HCT116 (cell line): ENCODE data around the gene EDEM3. TPM values are rescaled to one million over a fixed set of nuclear protein-coding genes. Genes with fewer than 3 reads are reported as not detected.

Experiments
- ATAC-seq: fragments of 200-7000 bp; cut with Tn5 transposase; 2 replicates; pipeline ENCODE4 v1.9.1; 2020; ENCODE audit warnings: mild to moderate bottlenecking, moderate library complexity
- BruUV-seq: library from RNA; stranded (reverse); fragments of 400-500 nt; replicated peaks from 2 replicates; lab custom pipeline; 2021; lab: Mats Ljungman, UMichigan
- CTCF ChIA-PET: fragments of 300-600 bp; sonication (Branson Sonifier 250); formaldehyde crosslinking; loops from one replicate; lab custom pipeline; 2021; ENCODE audit warnings: antibody characterized with exemption; lab: Charles Lee
- POLR2A ChIA-PET: fragments of 300-600, 350-600 bp; sonication (Branson Sonifier 250); formaldehyde crosslinking; loops from one replicate; lab custom pipeline; 2021; ENCODE audit warnings: antibody characterized with exemption; lab: Charles Lee
- RAD21 ChIA-PET, 2 experiments: fragments of 300-600 bp; sonication (Branson Sonifier 250); formaldehyde crosslinking; loops; one replicate each; lab custom pipeline; 2023; ENCODE audit warnings: low total read pairs in 2 of 2; ENCODE audit not compliant: uncharacterized antibody in 2 of 2, unreplicated experiment in 2 of 2, low non-redundant PET in 1 of 2; lab: Charles Lee
- DNase-seq: peaks from one replicate; pipeline ENCODE4 v3.0.0-alpha.2; 2010; ENCODE audit warnings: low read depth, low spot score
- H2AFZ ChIP-seq: fragments of 200-600 bp; shearing (Covaris generic), sonication (generic); 2 replicates; pipeline ENCODE4 v1.6.1; 2017; ENCODE audit warnings: low read depth, mixed run types, mixed read lengths, antibody characterized with exemption, low read length; ENCODE audit not compliant: poor library complexity, severe bottlenecking
- H3K27ac ChIP-seq: 2 replicates; pipeline ENCODE4 v1.5.1; 2012; ENCODE audit warnings: low read depth, low read length
- H3K27me3 ChIP-seq: fragments of 200-600 bp; sonication (generic); 2 replicates; pipeline ENCODE4 v1.6.1; 2016; ENCODE audit warnings: mixed run types, low read length, mixed read lengths; ENCODE audit not compliant: insufficient read depth
- H3K36me3 ChIP-seq, 2 experiments: fragments of 200-500 bp in 1 of 2; fragments of 200-600 bp in 1 of 2; sonication (Bioruptor generic) in 1 of 2; sonication (generic) in 1 of 2; 2 replicates each; pipeline versions ENCODE4 v1.5.1 to v1.6.1; 2014 to 2016; ENCODE audit warnings: low read length in 2 of 2, inconsistent platforms in 1 of 2, mixed read lengths in 1 of 2, mixed run types in 1 of 2; ENCODE audit not compliant: insufficient read depth in 2 of 2, control insufficient read depth in 1 of 2
- H3K4me1 ChIP-seq, 2 experiments: fragments of 200-600 bp in 1 of 2; sonication (generic) in 1 of 2; 2 replicates each; pipeline versions ENCODE4 v1.5.1 to v1.6.1; 2012 to 2017; ENCODE audit warnings: low read length in 2 of 2, inconsistent platforms in 1 of 2, mild to moderate bottlenecking in 1 of 2, mixed read lengths in 1 of 2, mixed run types in 1 of 2, moderate library complexity in 1 of 2; ENCODE audit not compliant: insufficient read depth in 2 of 2, control insufficient read depth in 1 of 2
- H3K4me2 ChIP-seq: fragments of 200-600 bp; sonication (generic); 2 replicates; pipeline ENCODE4 v1.6.1; 2017; ENCODE audit warnings: mixed run types, low read length, mixed read lengths
- H3K4me3 ChIP-seq, 2 experiments: fragments of 200-600 bp in 1 of 2; sonication (generic) in 1 of 2; replicated peaks in 1 of 2; 2 replicates each; pipeline ENCODE4 v1.5.1; 2011 to 2016; ENCODE audit warnings: low read length in 2 of 2, control low read depth in 1 of 2, low read depth in 1 of 2, mild to moderate bottlenecking in 1 of 2, mixed read lengths in 1 of 2, mixed run types in 1 of 2
- H3K79me2 ChIP-seq: fragments of 200-600 bp; sonication (generic); 2 replicates; pipeline ENCODE4 v1.6.1; 2017; ENCODE audit warnings: mild to moderate bottlenecking, mixed run types, low read length, moderate library complexity, mixed read lengths; ENCODE audit not compliant: insufficient read depth
- H3K9ac ChIP-seq: fragments of 200-600 bp; sonication (generic); 2 replicates; pipeline ENCODE4 v1.6.1; 2016; ENCODE audit warnings: low read length, mixed read lengths
- H3K9me2 ChIP-seq: fragments of 200-600 bp; sonication (generic), shearing (Covaris generic); 2 replicates; pipeline ENCODE4 v1.6.1; 2017; ENCODE audit warnings: mixed run types, mild to moderate bottlenecking, moderate library complexity; ENCODE audit not compliant: insufficient read depth
- H3K9me3 ChIP-seq, 2 experiments: fragments of 200-500 bp in 1 of 2; fragments of 200-600 bp in 1 of 2; sonication (Bioruptor generic) in 1 of 2; sonication (generic) in 1 of 2; 2 replicates each; pipeline ENCODE4 v1.6.1; 2014 to 2017; ENCODE audit warnings: low read length in 2 of 2, mixed read lengths in 2 of 2, inconsistent platforms in 1 of 2, low read depth in 1 of 2, mild to moderate bottlenecking in 1 of 2, mixed run types in 1 of 2, moderate library complexity in 1 of 2; ENCODE audit not compliant: control insufficient read depth in 1 of 2, insufficient read depth in 1 of 2
- H4K20me1 ChIP-seq: fragments of 200-600 bp; sonication (generic), shearing (Covaris generic); 2 replicates; pipeline ENCODE4 v1.6.1; 2017; ENCODE audit warnings: mixed run types, mild to moderate bottlenecking, moderate library complexity; ENCODE audit not compliant: insufficient read depth
- CBX3 ChIP-seq: IDR thresholded peaks from 2 replicates; pipeline ENCODE4 v1.6.1; 2012; ENCODE audit warnings: low read depth
- CEBPB ChIP-seq: IDR thresholded peaks from 2 replicates; pipeline ENCODE4 v1.6.1; 2012; ENCODE audit warnings: low read depth
- EGR1 ChIP-seq: IDR thresholded peaks from 2 replicates; pipeline ENCODE4 v1.6.1; 2012; ENCODE audit warnings: low read depth
- ELF1 ChIP-seq: IDR thresholded peaks from 2 replicates; pipeline ENCODE4 v1.6.1; 2012; ENCODE audit warnings: low read depth, borderline replicate concordance
- EZH2 ChIP-seq: fragments of 200-600 bp; sonication (generic); IDR thresholded peaks from 2 replicates; pipeline ENCODE4 v1.6.1; 2017; ENCODE audit warnings: antibody characterized with exemption, mixed run types
- EZH2phosphoT487 ChIP-seq: fragments of 200-600 bp; IDR thresholded peaks from 2 replicates; pipeline ENCODE4 v1.6.1; 2018; ENCODE audit warnings: antibody characterized with exemption, borderline replicate concordance
- FOSL1 ChIP-seq: IDR thresholded peaks from 2 replicates; pipeline ENCODE4 v1.6.1; 2012; ENCODE audit warnings: low read depth
- JUND ChIP-seq: IDR thresholded peaks from 2 replicates; pipeline ENCODE4 v1.6.1; 2012
- MAX ChIP-seq: IDR thresholded peaks from 2 replicates; pipeline ENCODE4 v1.6.1; 2012
- POLR2A ChIP-seq: IDR thresholded peaks from 2 replicates; pipeline ENCODE4 v1.7.0; 2011; ENCODE audit warnings: borderline replicate concordance; ENCODE audit not compliant: insufficient read depth, insufficient read length; ENCODE audit errors: extremely low read depth
- POLR2AphosphoS5 ChIP-seq: IDR thresholded peaks from 2 replicates; pipeline ENCODE4 v1.6.1; 2011; ENCODE audit warnings: mild to moderate bottlenecking, low read depth, low read length, moderate library complexity
- RAD21 ChIP-seq: IDR thresholded peaks from 2 replicates; pipeline ENCODE4 v1.6.1; 2012; ENCODE audit warnings: low read depth, mild to moderate bottlenecking
- REST ChIP-seq: IDR thresholded peaks from 2 replicates; pipeline ENCODE4 v1.6.1; 2012; ENCODE audit warnings: low read depth
- SIN3A ChIP-seq: IDR thresholded peaks from 2 replicates; pipeline ENCODE4 v1.6.1; 2012; ENCODE audit warnings: low read depth
- SP1 ChIP-seq: IDR thresholded peaks from 2 replicates; pipeline ENCODE4 v1.6.1; 2012; ENCODE audit warnings: low read depth
- TCF7L2 ChIP-seq: IDR thresholded peaks from 2 replicates; pipeline ENCODE4 v1.7.0; 2011; ENCODE audit warnings: borderline replicate concordance, inconsistent platforms; ENCODE audit not compliant: insufficient read depth, insufficient read length; ENCODE audit errors: extremely low read depth
- ZBTB33 ChIP-seq: IDR thresholded peaks from 2 replicates; pipeline ENCODE4 v1.6.1; 2011; ENCODE audit warnings: mild to moderate bottlenecking, low read length, moderate library complexity; ENCODE audit not compliant: insufficient replicate concordance; ENCODE audit errors: extremely low read depth
- ZNF274 ChIP-seq: fragments of 200-500 bp; sonication (Bioruptor generic); IDR thresholded peaks from 2 replicates; pipeline ENCODE4 v1.6.1; 2014; ENCODE audit warnings: mild to moderate bottlenecking, low read depth, low read length, inconsistent platforms
- intact Hi-C: fragments of 100-400 bp; cut with micrococcal nuclease; formaldehyde crosslinking; loops from 2 replicates; pipeline ENCODE4 v1.10.0; 2022
- total RNA-seq: library from RNA; stranded (reverse); gene quantifications from one replicate; pipeline ENCODE4 v1.2.1, GENCODE V29; 2021; ENCODE audit not compliant: unreplicated experiment
- TF ChIP-seq, protein P1 (sequence below), 3 experiments: fragments of 200-600 bp in 1 of 3; sonication (generic) in 1 of 3; IDR thresholded peaks in 2 of 3; conservative IDR thresholded peaks in 1 of 3; 2 replicates each; pipeline ENCODE4 v1.5.1; 2012 to 2017; ENCODE audit warnings: low read depth in 2 of 3, low read length in 2 of 3, antibody characterized with exemption in 1 of 3, borderline replicate concordance in 1 of 3, control low read depth in 1 of 3, mild to moderate bottlenecking in 1 of 3, mixed read lengths in 1 of 3, mixed run types in 1 of 3, moderate library complexity in 1 of 3; ENCODE audit not compliant: insufficient read depth in 1 of 3
- TF ChIP-seq, protein P2 (sequence below): IDR thresholded peaks from 2 replicates; pipeline ENCODE4 v1.6.1; 2012

EDEM3 gene
- total RNA-seq, 1 experiment from 2014 or later: 14.9 TPM

- H2AFZ ChIP-seq: no peak overlapping the region
- ChIA-PET POLR2A (no interaction called here), CTCF (no interaction called here), RAD21 (interaction anchor here in 1 of 2 experiments (0.7 kb wide), 1 partner anchor 53 kb away, joined by 5 read pairs; no protein-coding TSS in a partner anchor)
- H3K27me3 ChIP-seq: no peaks in the 10 kb centered on the region
- H3K4me3 ChIP-seq: no peak overlapping the region
- H3K9me2 ChIP-seq: no peaks in the 10 kb centered on the region
- intact Hi-C loops: no loop called here
- TF ChIP-seq EZH2phosphoT487 (no peak), CEBPB (no peak), TCF7L2 (no peak), ELF1 (no peak), POLR2A (no peak), JUND (no peak), REST (no peak), EZH2 (no peak), SP1 (no peak), MAX (no peak; the same call in 1 of the 2 replicates), ZBTB33 (no peak), RAD21 (no peak), ZNF274 (no peak), CBX3 (no peak), FOSL1 (no peak), SIN3A (no peak), EGR1 (no peak), POLR2AphosphoS5 (no peak)
- TF ChIP-seq, protein P1, sequence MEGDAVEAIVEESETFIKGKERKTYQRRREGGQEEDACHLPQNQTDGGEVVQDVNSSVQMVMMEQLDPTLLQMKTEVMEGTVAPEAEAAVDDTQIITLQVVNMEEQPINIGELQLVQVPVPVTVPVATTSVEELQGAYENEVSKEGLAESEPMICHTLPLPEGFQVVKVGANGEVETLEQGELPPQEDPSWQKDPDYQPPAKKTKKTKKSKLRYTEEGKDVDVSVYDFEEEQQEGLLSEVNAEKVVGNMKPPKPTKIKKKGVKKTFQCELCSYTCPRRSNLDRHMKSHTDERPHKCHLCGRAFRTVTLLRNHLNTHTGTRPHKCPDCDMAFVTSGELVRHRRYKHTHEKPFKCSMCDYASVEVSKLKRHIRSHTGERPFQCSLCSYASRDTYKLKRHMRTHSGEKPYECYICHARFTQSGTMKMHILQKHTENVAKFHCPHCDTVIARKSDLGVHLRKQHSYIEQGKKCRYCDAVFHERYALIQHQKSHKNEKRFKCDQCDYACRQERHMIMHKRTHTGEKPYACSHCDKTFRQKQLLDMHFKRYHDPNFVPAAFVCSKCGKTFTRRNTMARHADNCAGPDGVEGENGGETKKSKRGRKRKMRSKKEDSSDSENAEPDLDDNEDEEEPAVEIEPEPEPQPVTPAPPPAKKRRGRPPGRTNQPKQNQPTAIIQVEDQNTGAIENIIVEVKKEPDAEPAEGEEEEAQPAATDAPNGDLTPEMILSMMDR (IDR thresholded peaks at IDR 0.05 in 2 of 3, conservative IDR thresholded peaks at IDR 0.05 in 1 of 3; ENCODE audit: borderline replicate concordance in 1 of 3, insufficient read depth in 1 of 3, low read depth in 2 of 3, low read length in 2 of 3): no peak
- TF ChIP-seq, protein P2, sequence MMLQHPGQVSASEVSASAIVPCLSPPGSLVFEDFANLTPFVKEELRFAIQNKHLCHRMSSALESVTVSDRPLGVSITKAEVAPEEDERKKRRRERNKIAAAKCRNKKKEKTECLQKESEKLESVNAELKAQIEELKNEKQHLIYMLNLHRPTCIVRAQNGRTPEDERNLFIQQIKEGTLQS: no peak
- no peaks in the 10 kb centered on the region for H3K9me3 ChIP-seq
- H3K4me2 ChIP-seq: no peak overlapping the region
- no peak for ATAC-seq
- no peak overlapping the region for H3K9ac ChIP-seq
- peaks cover 9% of the 10 kb centered on the region for H3K79me2 ChIP-seq
- H3K27ac ChIP-seq: no peak overlapping the region
- no peaks in the 10 kb centered on the region for H4K20me1 ChIP-seq
- no peak for DNase-seq
- peaks cover 4 to 14% of the 10 kb centered on the region in 2 experiments; a peak in 3 of 4 replicates for H3K4me1 ChIP-seq
- no TSS peak for BruUV-seq
- H3K36me3 ChIP-seq: no peaks in the 10 kb centered on the region
Observed at GRCh38 chr1:184752656-184753055, 2.0 kb downstream of the EDEM3 start.
